HUES6 (cell line): ENCODE data around the gene TRPM5.

ENCODE experiments used
- H3K27ac ChIP-seq: 2 replicates; pipeline ENCODE4 v1.7.0; 2013; ENCODE audit warnings: low read depth, mild to moderate bottlenecking, low read length, inconsistent platforms
- H3K27me3 ChIP-seq: 2 replicates; pipeline ENCODE4 v1.6.1; 2013; ENCODE audit warnings: low read length; ENCODE audit not compliant: control insufficient read depth, insufficient read depth
- H3K36me3 ChIP-seq: 2 replicates; pipeline ENCODE4 v1.6.1; 2013; ENCODE audit warnings: low read length; ENCODE audit not compliant: control insufficient read depth, insufficient read depth
- H3K4me1 ChIP-seq: 2 replicates; pipeline ENCODE4 v1.6.1; 2013; ENCODE audit warnings: low read length; ENCODE audit not compliant: control insufficient read depth, insufficient read depth
- H3K4me3 ChIP-seq: 2 replicates; pipeline ENCODE4 v1.5.1; 2013; ENCODE audit warnings: low read depth, low read length
- H3K9ac ChIP-seq: one replicate; pipeline ENCODE4 v1.6.1; 2013; ENCODE audit warnings: mild to moderate bottlenecking, low read length
- H3K9me3 ChIP-seq: 2 replicates; pipeline ENCODE4 v1.6.1; 2013; ENCODE audit warnings: low read depth, low read length; ENCODE audit not compliant: control insufficient read depth, insufficient read depth

TRPM5 gene

GRCh38 chr11:2433106-2433925, 11.0 kb downstream of the TRPM5 start:
- peaks cover 29% of the 10 kb centered on the region for H3K27me3 ChIP-seq
- no peaks in the 10 kb centered on the region for H3K4me1 ChIP-seq
- H3K9me3 ChIP-seq: peaks cover 3% of the 10 kb centered on the region; the same call in 1 of the 2 replicates
- no peak overlapping the region for H3K27ac ChIP-seq
- no peaks in the 10 kb centered on the region for H3K36me3 ChIP-seq
- no peak overlapping the region for H3K9ac ChIP-seq
- no peak overlapping the region for H3K4me3 ChIP-seq

GRCh38 chr11:2432628-2433071, 11.7 kb downstream of the TRPM5 start:
- H3K36me3 ChIP-seq: no peaks in the 10 kb centered on the region
- H3K4me1 ChIP-seq: no peaks in the 10 kb centered on the region
- H3K27me3 ChIP-seq: peaks cover 23% of the 10 kb centered on the region
- no peak overlapping the region for H3K4me3 ChIP-seq
- no peak overlapping the region for H3K27ac ChIP-seq
- no peak overlapping the region for H3K9ac ChIP-seq
- peaks cover 3% of the 10 kb centered on the region; the same call in 1 of the 2 replicates for H3K9me3 ChIP-seq

- H3K36me3 ChIP-seq: no peaks in the 10 kb centered on the region
- no peak overlapping the region for H3K9ac ChIP-seq
- H3K9me3 ChIP-seq: peaks cover 3% of the 10 kb centered on the region; the same call in 1 of the 2 replicates
- H3K27me3 ChIP-seq: peaks cover 19% of the 10 kb centered on the region
- H3K27ac ChIP-seq: no peak overlapping the region
- no peak overlapping the region for H3K4me3 ChIP-seq
- no peaks in the 10 kb centered on the region for H3K4me1 ChIP-seq
Measured at GRCh38 chr11:2432171-2432621, 12.1 kb downstream of the TRPM5 start.

DNA sequence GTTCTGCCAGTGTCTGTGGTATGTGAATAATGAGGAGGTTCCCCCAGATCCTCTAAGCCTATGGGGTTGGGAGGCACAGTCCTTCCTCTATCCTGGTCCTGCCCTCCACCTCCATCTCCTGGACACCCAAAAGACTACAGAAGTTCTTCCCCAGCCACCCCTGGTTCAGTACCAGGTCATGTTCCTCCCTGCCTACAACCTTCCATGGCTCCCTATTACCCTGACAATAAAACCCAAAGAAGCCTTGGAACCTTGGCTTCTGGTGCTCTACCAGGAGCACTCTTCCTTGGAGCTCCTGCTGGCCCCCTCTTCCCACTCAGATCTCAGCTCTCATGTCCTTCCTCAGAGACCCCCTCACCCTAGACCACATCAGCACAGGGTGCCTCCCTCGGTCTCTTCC, 12.9 kb downstream of the TRPM5 start:
- H3K9ac ChIP-seq: no peak overlapping the region
- H3K4me1 ChIP-seq: no peaks in the 10 kb centered on the region
- no peak overlapping the region for H3K27ac ChIP-seq
- H3K9me3 ChIP-seq: peaks cover 3% of the 10 kb centered on the region; the same call in 1 of the 2 replicates
- H3K27me3 ChIP-seq: peaks cover 15% of the 10 kb centered on the region; the same call in 1 of the 2 replicates
- H3K4me3 ChIP-seq: no peak overlapping the region
- H3K36me3 ChIP-seq: no peaks in the 10 kb centered on the region

DNA sequence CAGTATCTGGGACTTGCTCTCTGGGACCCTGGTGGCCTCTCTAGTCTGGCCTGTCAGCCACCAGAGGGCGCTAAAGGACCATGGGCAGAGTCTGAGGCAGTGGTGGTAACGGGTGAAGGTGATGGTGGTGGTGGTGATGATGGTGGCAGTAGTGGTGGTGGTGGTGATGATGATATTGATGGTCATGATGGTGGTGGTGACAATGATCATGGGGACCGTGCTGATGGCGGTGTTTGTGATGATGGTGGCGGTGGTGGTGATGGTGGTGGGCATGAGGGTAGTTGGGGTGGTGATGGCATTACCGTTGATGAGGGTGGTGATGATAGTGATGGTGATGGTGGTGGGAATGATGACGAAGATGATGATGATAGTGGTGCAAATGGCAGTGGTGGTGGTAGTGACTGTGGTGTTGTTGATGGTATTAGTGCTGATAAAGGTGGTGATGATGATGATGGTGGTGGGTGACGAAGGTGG, 16.0 kb downstream of the TRPM5 start:
- no peaks in the 10 kb centered on the region for H3K36me3 ChIP-seq
- H3K4me1 ChIP-seq: no peaks in the 10 kb centered on the region
- H3K4me3 ChIP-seq: no peak overlapping the region
- H3K27me3 ChIP-seq: no peaks in the 10 kb centered on the region; the same call in 1 of the 2 replicates
- H3K27ac ChIP-seq: no peak overlapping the region
- H3K9ac ChIP-seq: no peak overlapping the region
- H3K9me3 ChIP-seq: peaks cover 3% of the 10 kb centered on the region; the same call in 1 of the 2 replicates

GRCh38 chr11:2427721-2428321, 16.5 kb downstream of the TRPM5 start:
- Histone ChIP-seq H3K9me3 (peaks cover 3% of the 10 kb centered on the region; the same call in 1 of the 2 replicates), H3K36me3 (no peaks in the 10 kb centered on the region), H3K27me3 (no peaks in the 10 kb centered on the region; the same call in 1 of the 2 replicates), H3K27ac (no peak overlapping the region), H3K9ac (no peak overlapping the region), H3K4me3 (no peak overlapping the region), H3K4me1 (no peaks in the 10 kb centered on the region)

DNA sequence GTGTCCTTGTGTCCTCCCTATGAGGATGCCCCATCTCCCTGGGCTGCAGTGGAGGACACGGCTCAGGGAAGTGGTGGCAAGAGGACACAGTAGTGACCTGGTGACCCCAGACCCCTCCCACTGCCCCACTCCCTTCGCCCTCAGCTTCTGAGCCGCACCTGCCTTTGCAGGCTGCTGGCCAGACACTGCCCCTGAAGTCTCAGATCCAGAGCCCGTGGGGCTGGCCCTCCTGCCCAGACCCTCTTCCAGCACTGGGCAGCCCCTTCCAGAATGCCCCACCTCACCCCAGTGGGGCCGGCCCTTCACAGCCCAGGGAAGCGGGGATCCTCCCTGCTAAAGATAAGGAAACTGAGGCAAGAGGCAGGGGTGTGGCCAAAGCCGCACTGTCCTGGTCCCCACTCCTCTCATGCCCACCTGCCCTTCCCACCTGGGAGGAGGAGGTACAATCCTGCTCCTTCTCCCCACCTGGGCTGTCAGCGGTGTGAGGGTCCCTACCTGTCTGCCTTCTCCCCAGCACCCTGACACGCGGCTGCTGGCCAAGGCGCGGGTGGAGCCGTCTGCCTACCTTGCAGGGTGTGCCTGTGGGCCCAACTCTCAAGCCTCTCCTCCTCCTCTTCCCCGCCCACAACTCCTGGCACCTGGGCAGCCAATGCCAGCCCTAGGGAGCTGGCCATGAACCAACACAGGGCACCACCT, 17.3 kb downstream of the TRPM5 start:
- H3K9ac ChIP-seq: no peak overlapping the region
- no peaks in the 10 kb centered on the region for H3K36me3 ChIP-seq
- H3K4me3 ChIP-seq: no peak overlapping the region
- no peaks in the 10 kb centered on the region; the same call in 1 of the 2 replicates for H3K27me3 ChIP-seq
- H3K4me1 ChIP-seq: no peaks in the 10 kb centered on the region
- H3K9me3 ChIP-seq: peaks cover 3% of the 10 kb centered on the region; the same call in 1 of the 2 replicates
- H3K27ac ChIP-seq: no peak overlapping the region

DNA sequence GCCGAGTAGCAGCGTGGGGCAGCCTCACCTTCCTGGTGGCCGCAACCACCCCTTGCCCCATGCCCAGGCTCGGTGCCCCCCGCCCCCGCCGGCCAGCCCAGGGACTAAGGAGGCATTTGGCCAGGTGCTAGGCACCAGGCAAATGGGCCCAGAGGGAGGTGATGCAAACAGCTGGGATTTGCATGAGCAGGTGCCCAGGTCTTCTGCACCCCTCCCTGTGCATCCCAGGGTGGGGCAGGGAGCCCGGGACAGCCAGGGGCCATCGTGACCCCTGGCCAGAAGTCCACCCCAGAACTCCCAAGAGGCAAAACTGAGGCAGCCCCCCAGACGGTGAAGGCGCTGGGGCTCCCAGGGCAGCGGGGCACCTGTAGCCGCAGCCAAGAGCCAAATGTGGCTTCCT, 18.1 kb downstream of the TRPM5 start:
- Histone ChIP-seq H3K4me3 (no peak overlapping the region), H3K27me3 (no peaks in the 10 kb centered on the region), H3K27ac (no peak overlapping the region), H3K9ac (no peak overlapping the region), H3K36me3 (no peaks in the 10 kb centered on the region), H3K4me1 (no peaks in the 10 kb centered on the region), H3K9me3 (peaks cover 3% of the 10 kb centered on the region; the same call in 1 of the 2 replicates)

DNA sequence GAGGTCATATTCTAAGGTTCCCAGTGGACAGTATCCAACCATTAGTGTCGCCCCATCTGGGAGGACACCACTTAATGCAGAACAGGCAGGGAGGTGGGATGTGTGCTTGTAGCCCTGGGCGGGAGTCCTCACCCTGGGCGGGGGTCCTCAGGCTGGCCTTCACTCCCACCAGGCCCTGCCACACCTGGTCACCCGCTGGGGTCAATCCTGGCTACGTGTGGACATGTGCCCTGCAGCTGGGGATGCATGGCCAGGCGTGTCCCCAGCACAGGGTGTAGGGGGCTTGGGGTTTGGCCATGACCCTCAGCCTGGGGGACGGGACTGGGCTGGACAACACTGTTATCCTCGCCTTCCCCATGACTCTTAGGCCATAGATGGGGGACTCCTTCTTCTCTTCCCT, 18.8 kb downstream of the TRPM5 start:
- H3K9me3 ChIP-seq: peaks cover 3% of the 10 kb centered on the region; the same call in 1 of the 2 replicates
- H3K27me3 ChIP-seq: no peaks in the 10 kb centered on the region
- H3K27ac ChIP-seq: no peak overlapping the region
- H3K36me3 ChIP-seq: no peaks in the 10 kb centered on the region
- H3K4me3 ChIP-seq: no peak overlapping the region
- no peak overlapping the region for H3K9ac ChIP-seq
- no peaks in the 10 kb centered on the region for H3K4me1 ChIP-seq

DNA sequence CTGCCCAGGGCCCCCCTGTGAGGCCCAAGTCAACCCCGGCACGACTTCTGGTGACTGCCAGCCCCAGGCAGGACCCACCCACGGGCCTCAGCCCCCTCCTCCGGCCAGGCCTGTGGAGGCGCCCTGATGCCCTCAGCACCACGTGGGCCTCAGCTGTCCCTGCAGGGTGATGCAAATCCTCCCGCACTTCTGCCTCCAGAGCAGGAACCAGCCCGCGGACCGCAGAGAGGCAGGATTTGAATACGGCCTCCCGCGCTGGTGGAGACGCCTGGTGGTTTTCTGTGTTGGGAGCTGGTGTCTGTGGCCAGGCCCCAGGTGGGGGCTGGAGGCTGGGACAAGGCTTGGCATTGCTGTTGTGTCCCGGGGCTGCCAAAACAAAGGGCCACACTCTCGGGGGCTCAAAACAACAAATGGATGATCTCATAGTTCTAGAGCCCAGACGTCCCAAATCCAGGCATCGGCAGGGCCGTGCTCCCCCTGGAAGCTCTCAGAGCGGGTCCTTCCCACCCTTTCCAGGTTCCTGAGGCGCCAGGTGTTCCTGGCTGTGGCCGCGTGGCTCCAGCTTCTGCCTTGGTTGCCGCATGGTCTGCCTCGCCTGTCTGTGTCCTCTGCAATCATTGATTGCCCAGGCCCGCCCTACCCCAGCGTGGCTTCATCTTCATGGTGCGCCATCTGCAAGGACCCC, 19.4 kb downstream of the TRPM5 start:
- H3K27ac ChIP-seq: no peak overlapping the region
- H3K36me3 ChIP-seq: no peaks in the 10 kb centered on the region
- H3K9me3 ChIP-seq: peaks cover 3% of the 10 kb centered on the region; the same call in 1 of the 2 replicates
- H3K27me3 ChIP-seq: no peaks in the 10 kb centered on the region
- no peaks in the 10 kb centered on the region for H3K4me1 ChIP-seq
- no peak overlapping the region for H3K4me3 ChIP-seq
- H3K9ac ChIP-seq: no peak overlapping the region
